ENCODE measurements around the gene EIF4G3.

EIF4G3 gene

DNA sequence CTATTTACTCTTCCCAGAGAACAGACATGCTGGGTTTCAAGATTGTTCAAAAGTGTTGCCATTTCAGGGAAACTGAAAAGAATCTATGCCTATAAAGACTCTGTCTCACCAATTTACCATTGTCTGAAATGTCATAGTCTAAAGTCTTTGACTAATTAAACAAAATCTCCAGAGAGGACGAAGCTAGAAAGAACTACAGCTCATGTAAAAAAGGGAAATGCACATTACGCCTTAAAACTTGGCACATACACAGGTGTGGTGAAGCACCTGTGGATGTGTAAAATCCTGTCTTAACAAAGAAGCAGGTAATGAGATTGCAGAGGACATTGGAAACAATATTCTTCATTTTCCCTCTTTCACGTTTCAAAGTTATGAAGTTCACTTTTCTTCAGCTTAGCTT, 130.6 kb downstream of the EIF4G3 start:
- TF ChIP-seq, protein P1, sequence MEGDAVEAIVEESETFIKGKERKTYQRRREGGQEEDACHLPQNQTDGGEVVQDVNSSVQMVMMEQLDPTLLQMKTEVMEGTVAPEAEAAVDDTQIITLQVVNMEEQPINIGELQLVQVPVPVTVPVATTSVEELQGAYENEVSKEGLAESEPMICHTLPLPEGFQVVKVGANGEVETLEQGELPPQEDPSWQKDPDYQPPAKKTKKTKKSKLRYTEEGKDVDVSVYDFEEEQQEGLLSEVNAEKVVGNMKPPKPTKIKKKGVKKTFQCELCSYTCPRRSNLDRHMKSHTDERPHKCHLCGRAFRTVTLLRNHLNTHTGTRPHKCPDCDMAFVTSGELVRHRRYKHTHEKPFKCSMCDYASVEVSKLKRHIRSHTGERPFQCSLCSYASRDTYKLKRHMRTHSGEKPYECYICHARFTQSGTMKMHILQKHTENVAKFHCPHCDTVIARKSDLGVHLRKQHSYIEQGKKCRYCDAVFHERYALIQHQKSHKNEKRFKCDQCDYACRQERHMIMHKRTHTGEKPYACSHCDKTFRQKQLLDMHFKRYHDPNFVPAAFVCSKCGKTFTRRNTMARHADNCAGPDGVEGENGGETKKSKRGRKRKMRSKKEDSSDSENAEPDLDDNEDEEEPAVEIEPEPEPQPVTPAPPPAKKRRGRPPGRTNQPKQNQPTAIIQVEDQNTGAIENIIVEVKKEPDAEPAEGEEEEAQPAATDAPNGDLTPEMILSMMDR (conservative IDR thresholded peaks at IDR 0.05; ENCODE audit: low read depth, low read length): no peak

DNA sequence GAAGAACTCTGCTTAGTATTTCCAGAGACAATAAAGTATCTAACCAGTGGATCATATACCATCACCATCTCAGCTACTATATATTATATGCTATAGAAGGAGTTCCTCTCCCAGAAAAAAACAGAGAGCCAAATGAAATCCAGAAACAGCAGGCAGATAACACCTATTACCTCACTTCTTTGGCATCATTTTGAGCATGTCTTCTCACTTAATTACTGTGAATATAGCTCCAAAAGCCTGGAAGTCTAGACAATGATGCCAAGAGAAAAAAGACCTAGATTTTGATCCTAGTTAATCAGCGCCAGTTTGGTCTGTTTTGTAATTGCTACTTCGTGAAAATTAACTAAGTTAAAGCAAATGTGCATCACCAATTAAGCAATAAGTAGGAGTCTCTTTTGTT, 131.3 kb downstream of the EIF4G3 start:
- no peak for DNase-seq (ENCODE audit: low read depth)
- no peak overlapping the region for H3K4me3 ChIP-seq (ENCODE audit: low read depth, low read length)
- TF ChIP-seq, protein P1 (conservative IDR thresholded peaks at IDR 0.05; ENCODE audit: low read depth, low read length): no peak

More for the DNA sequence above, 130.6 kb downstream of the EIF4G3 start:
- no peak overlapping the region for H3K4me3 ChIP-seq (ENCODE audit: low read depth, low read length)
- DNase-seq (ENCODE audit: low read depth): no peak

DNA sequence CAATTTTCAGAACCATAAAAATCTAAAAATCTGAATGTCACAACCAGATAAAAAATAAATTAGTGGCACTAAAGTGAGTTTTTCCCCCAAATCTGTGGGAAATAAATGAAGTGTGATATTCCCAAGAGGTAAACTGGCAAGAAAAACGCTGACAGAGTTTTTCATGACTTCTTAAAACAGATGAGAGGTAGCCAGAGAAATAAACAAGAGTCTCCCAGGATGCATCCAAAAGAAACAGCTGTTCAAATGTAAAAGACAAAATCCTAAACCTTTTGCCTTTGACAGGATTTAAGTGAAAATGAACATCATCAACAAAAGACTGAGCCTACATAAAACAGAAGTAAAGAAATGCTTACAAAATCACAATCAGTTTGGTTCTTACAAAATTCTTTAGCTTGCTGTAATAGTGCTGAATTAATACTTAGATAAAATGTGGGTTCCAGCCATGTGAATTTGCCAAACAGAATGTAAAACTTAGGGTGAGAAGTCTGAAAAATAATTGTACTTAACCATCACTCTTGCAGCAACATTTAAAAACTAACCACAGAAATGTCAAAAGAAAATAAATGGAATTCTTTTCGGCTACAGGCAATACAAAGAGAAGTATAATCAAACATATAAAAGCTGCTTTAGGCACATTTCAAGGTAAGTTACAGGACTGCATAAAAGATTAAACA, 133.6 kb downstream of the EIF4G3 start:
- TF ChIP-seq, protein P1 (conservative IDR thresholded peaks at IDR 0.05; ENCODE audit: low read depth, low read length): no peak
- no peak overlapping the region for H3K4me3 ChIP-seq (ENCODE audit: low read depth, low read length)
- peak; percentile 87 for DNase-seq (ENCODE audit: low read depth)

DNA sequence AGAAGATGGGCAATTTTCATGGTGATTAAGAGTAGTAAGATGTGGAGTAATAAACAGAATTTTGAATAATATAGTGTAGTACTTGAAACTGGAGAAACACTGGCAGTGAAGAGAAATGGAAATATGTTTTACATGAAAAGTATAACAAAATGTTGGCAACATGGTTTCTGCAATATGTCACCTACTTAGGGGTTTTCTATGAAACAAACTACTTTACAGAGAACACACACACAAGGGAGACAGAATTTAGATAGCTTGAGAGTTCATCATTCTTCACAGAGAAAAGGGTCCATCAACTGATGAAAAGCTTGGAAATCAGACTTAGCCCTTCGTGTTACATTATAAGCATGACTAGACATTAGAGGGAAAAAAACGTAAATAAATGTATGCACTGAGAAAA, 135.2 kb downstream of the EIF4G3 start:
- no peak for DNase-seq (ENCODE audit: low read depth)
- TF ChIP-seq, protein P1 (conservative IDR thresholded peaks at IDR 0.05; ENCODE audit: low read depth, low read length): no peak
- H3K4me3 ChIP-seq (ENCODE audit: low read depth, low read length): no peak overlapping the region

DNA sequence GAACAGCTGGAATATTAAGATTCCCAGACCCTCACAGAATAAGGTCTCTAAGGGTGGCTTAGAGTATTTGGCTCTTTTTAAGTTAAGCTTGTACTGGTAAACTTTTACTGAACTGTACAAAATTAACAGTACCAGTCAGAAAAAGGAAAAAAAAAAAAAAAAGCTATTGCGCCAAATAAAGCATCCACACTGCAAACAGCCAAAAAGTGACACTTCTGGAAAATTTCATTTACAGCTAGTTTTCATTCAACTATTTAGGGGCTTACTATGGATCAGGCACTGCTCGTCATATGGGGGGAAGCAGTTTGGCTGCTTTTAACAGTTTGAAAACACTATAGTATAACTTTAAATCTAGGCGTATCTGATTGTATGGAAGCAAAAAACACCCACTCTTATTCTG, 139.6 kb downstream of the EIF4G3 start:
- TF ChIP-seq, protein P1 (conservative IDR thresholded peaks at IDR 0.05; ENCODE audit: low read depth, low read length): no peak
- no peak overlapping the region for H3K4me3 ChIP-seq (ENCODE audit: low read depth, low read length)
- DNase-seq (ENCODE audit: low read depth): no peak

DNA sequence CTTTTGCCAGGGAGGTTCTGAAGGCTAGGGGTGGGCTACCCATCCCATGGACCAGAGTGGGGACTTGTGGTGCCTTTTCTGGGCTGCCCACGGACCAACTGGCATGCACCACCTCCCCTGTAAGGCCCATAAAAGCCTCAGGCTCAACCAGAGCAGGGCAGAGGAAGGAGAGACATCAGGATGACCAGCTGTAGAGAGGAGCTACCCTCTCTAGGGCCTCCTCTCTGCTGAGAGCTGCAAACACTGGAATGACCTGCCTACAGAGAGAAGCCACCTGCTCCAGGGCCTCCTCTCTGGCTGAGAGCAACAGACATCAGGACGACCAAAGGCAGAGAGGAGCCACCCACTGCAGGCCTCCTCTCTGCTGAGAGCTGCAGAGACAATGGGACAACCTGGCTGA, 140.9 kb downstream of the EIF4G3 start:
- DNase-seq (ENCODE audit: low read depth): no peak
- H3K4me3 ChIP-seq (ENCODE audit: low read depth, low read length): no peak overlapping the region
- TF ChIP-seq, protein P1 (conservative IDR thresholded peaks at IDR 0.05; ENCODE audit: low read depth, low read length): no peak
